Measurements from ENCODE around the gene MAPT.

- no peak for TF ChIP-seq POLR2A (IDR thresholded peaks at IDR 0.05; ENCODE audit: low read depth, low read length)
- TF ChIP-seq POLR2AphosphoS5 (IDR thresholded peaks at IDR 0.05; ENCODE audit: low read depth, low read length), result no peak
Measured at GRCh38 chr17:45915263-45915662, 20.9 kb downstream of the MAPT start.
